NCI-H226 (cell line): Measurements from ENCODE around the gene MGMT.
A peak's percentile ranks its signal among the peaks of the same experiment; 100 is the strongest.
"Not testable (repeated sequence)": the region's sequence is repeated elsewhere in the genome, so short reads cannot be mapped to it uniquely, and the experiment has no call there.

Experiments used
- DNase-seq: peaks from one replicate; pipeline ENCODE4 v3.0.0-alpha.2; 2015

Gene MGMT

GRCh38 chr10:129466703-129467358, at the start of gene MGMT:
Gene MGMT, plus strand, starts transcription at chr10:129467241.
- peak; percentile 36 for DNase-seq

- DNase-seq: no peak
These were observed 49.2 kb upstream of the MGMT start for GRCh38 chr10:129417870-129418269.

- no peak for DNase-seq
These were observed 48.4 kb upstream of the MGMT start for GRCh38 chr10:129418496-129419225.

GRCh38 chr10:129419397-129419796, 47.6 kb upstream of the MGMT start:
- DNase-seq: no peak

GRCh38 chr10:129421399-129422010, 45.5 kb upstream of the MGMT start:
- no peak for DNase-seq

- no peak for DNase-seq
These were observed 42.1 kb upstream of the MGMT start for GRCh38 chr10:129424978-129425377.

GRCh38 chr10:129426606-129427005, 40.4 kb upstream of the MGMT start:
- no peak for DNase-seq

GRCh38 chr10:129433266-129433665, 33.8 kb upstream of the MGMT start:
- DNase-seq: no peak

GRCh38 chr10:129435724-129436123, 31.3 kb upstream of the MGMT start:
- DNase-seq: not testable (repeated sequence)

GRCh38 chr10:129438024-129438423, 29.0 kb upstream of the MGMT start:
- no peak for DNase-seq

GRCh38 chr10:129440247-129440646, 26.8 kb upstream of the MGMT start:
- DNase-seq: no peak

GRCh38 chr10:129440722-129441316, 26.2 kb upstream of the MGMT start:
- DNase-seq: no peak

- DNase-seq: no peak
These were observed 25.6 kb upstream of the MGMT start for GRCh38 chr10:129441372-129442009.

- no peak for DNase-seq
These were observed 24.2 kb upstream of the MGMT start for GRCh38 chr10:129442866-129443265.

- no peak for DNase-seq
These were observed 22.7 kb upstream of the MGMT start for GRCh38 chr10:129444359-129444758.

GRCh38 chr10:129445436-129446182, 21.4 kb upstream of the MGMT start:
- no peak for DNase-seq

- DNase-seq: no peak
These were observed 20.9 kb upstream of the MGMT start for GRCh38 chr10:129446183-129446581.

- no peak for DNase-seq
These were observed 19.6 kb upstream of the MGMT start for GRCh38 chr10:129447486-129447885.

GRCh38 chr10:129448086-129448485, 19.0 kb upstream of the MGMT start:
- DNase-seq: no peak

GRCh38 chr10:129448539-129448938, 18.5 kb upstream of the MGMT start:
- no peak for DNase-seq

GRCh38 chr10:129449893-129450292, 17.1 kb upstream of the MGMT start:
- DNase-seq: no peak

- no peak for DNase-seq
These were observed 16.6 kb upstream of the MGMT start for GRCh38 chr10:129450391-129450790.

- no peak for DNase-seq
These were observed 11.4 kb upstream of the MGMT start for GRCh38 chr10:129455625-129456024.
